Adipocyte (in vitro differentiated cells): Measurements from ENCODE around the gene LAMA2.

Experiments used
- DNase-seq: peaks from one replicate; pipeline ENCODE4 v3.0.0-alpha.2; 2015; ENCODE audit warnings: low read depth
- H3K27me3 ChIP-seq: replicated peaks from 2 replicates; pipeline ENCODE4 v1.7.0; 2013; ENCODE audit warnings: mild to moderate bottlenecking, low read length, moderate library complexity; ENCODE audit not compliant: control insufficient read depth, insufficient read depth
- H3K36me3 ChIP-seq: 2 replicates; pipeline ENCODE4 v1.7.0; 2013; ENCODE audit warnings: low read length, mild to moderate bottlenecking, moderate library complexity; ENCODE audit not compliant: control insufficient read depth, insufficient read depth, severe bottlenecking
- H3K4me1 ChIP-seq: 2 replicates; pipeline ENCODE4 v1.7.0; 2013; ENCODE audit warnings: mild to moderate bottlenecking, low read length, moderate library complexity; ENCODE audit not compliant: control insufficient read depth, insufficient read depth
- H3K4me3 ChIP-seq: 2 replicates; pipeline ENCODE4 v1.7.0; 2013; ENCODE audit warnings: mild to moderate bottlenecking, low read length, moderate library complexity
- H3K9ac ChIP-seq: 2 replicates; pipeline ENCODE4 v1.7.0; 2013; ENCODE audit warnings: mild to moderate bottlenecking, low read length, moderate library complexity
- H3K9me3 ChIP-seq: 2 replicates; pipeline ENCODE4 v1.7.0; 2013; ENCODE audit warnings: mild to moderate bottlenecking, low read length, moderate library complexity; ENCODE audit not compliant: control insufficient read depth

The LAMA2 gene

DNA sequence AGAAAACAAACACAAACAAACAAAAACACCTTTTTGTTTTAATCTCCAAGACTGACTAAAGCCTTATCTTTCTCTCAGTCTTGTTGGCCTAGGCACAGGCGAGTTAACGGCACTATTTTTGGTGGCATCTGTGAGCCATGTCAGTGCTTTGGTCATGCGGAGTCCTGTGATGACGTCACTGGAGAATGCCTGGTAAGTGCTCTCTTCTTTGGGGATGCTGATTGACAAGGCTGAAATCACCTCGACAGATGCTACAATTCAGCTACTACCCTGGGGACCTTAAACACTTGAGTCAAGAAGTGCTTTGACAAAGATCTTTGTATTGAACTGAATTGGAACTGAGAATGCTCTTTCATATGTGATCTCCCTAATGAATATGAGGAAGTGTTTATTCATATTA, 384.1 kb downstream of the LAMA2 start:
- DNase-seq, result no peak
- no peaks in the 10 kb centered on the region for H3K9me3 ChIP-seq
- peaks cover 62% of the 10 kb centered on the region for H3K36me3 ChIP-seq
- H3K4me1 ChIP-seq, result peaks cover 7% of the 10 kb centered on the region
- no peak overlapping the region for H3K4me3 ChIP-seq
- H3K9ac ChIP-seq, result no peak overlapping the region
- no peaks in the 10 kb centered on the region for H3K27me3 ChIP-seq

- Histone ChIP-seq H3K9me3 (no peaks in the 10 kb centered on the region), H3K9ac (no peak overlapping the region), H3K36me3 (peaks cover 66% of the 10 kb centered on the region), H3K27me3 (no peaks in the 10 kb centered on the region), H3K4me3 (no peak overlapping the region), H3K4me1 (peaks cover 7% of the 10 kb centered on the region)
- DNase-seq, result peak; percentile 33
Measured at GRCh38 chr6:129269076-129269475, 386.1 kb downstream of the LAMA2 start.

DNA sequence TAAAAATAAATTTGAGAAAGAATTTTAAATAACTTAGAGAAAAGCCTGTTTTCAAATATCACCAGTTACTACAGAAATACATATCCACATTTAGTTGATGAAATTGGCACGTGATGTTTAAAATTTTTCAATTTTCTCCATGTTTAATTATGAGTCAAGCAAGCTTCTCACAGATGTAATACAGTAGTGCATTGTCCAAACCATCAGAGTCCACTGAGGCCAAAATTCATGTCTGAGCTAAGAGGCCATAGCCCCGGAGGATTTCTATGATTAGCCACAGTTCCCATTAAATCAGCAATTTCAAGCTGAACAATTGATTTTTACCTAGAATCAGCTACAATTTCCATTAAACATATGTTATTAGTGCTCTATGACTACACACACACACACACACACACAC, 387.0 kb downstream of the LAMA2 start:
- no peak overlapping the region for H3K4me3 ChIP-seq
- peaks cover 69% of the 10 kb centered on the region for H3K36me3 ChIP-seq
- H3K4me1 ChIP-seq, result no peaks in the 10 kb centered on the region
- H3K9me3 ChIP-seq, result no peaks in the 10 kb centered on the region
- H3K27me3 ChIP-seq, result no peaks in the 10 kb centered on the region
- DNase-seq, result no peak
- H3K9ac ChIP-seq, result no peak overlapping the region

- no peaks in the 10 kb centered on the region for H3K4me1 ChIP-seq
- no peak for DNase-seq
- H3K27me3 ChIP-seq, result no peaks in the 10 kb centered on the region
- H3K4me3 ChIP-seq, result no peak overlapping the region
- H3K9ac ChIP-seq, result no peak overlapping the region
- H3K36me3 ChIP-seq, result peaks cover 74% of the 10 kb centered on the region
- no peaks in the 10 kb centered on the region for H3K9me3 ChIP-seq
Measured at GRCh38 chr6:129270450-129270849, 387.5 kb downstream of the LAMA2 start.

GRCh38 chr6:129273161-129273560, 390.2 kb downstream of the LAMA2 start:
- H3K9ac ChIP-seq, result no peak overlapping the region
- H3K36me3 ChIP-seq, result peaks cover 80% of the 10 kb centered on the region
- DNase-seq, result no peak
- no peak overlapping the region for H3K4me3 ChIP-seq
- H3K9me3 ChIP-seq, result no peaks in the 10 kb centered on the region
- H3K27me3 ChIP-seq, result no peaks in the 10 kb centered on the region
- H3K4me1 ChIP-seq, result no peaks in the 10 kb centered on the region

- no peak for DNase-seq
- Histone ChIP-seq H3K27me3 (no peaks in the 10 kb centered on the region), H3K9ac (no peak overlapping the region), H3K36me3 (peaks cover 88% of the 10 kb centered on the region), H3K9me3 (no peaks in the 10 kb centered on the region), H3K4me3 (no peak overlapping the region), H3K4me1 (no peaks in the 10 kb centered on the region)
Measured at GRCh38 chr6:129276461-129276860, 393.5 kb downstream of the LAMA2 start.

DNA sequence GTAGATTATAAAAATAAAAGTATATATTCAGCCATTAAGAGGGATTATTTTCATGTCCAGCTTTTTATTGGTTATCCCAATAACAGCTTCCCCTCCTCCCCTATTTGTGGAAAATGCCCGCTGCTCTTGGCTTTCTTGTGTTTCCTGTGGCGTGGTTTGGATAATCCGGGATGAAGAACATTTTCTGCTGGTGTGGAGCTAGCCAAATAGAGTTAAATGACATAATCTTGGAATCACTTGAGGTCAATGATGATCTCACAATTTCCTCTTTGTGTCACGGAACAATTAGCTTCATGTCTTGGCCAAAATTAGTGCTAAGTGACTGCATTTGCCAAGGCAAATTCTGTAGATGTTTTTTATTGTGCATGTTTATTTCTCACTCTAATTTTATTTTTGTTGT, 394.0 kb downstream of the LAMA2 start:
- DNase-seq, result no peak
- Histone ChIP-seq H3K36me3 (peaks cover 88% of the 10 kb centered on the region), H3K9ac (no peak overlapping the region), H3K4me3 (no peak overlapping the region), H3K27me3 (no peaks in the 10 kb centered on the region), H3K9me3 (no peaks in the 10 kb centered on the region), H3K4me1 (no peaks in the 10 kb centered on the region)

- H3K36me3 ChIP-seq, result peaks cover 86% of the 10 kb centered on the region
- no peak overlapping the region for H3K4me3 ChIP-seq
- H3K9ac ChIP-seq, result no peak overlapping the region
- H3K27me3 ChIP-seq, result no peaks in the 10 kb centered on the region
- no peaks in the 10 kb centered on the region for H3K4me1 ChIP-seq
- DNase-seq, result no peak
- no peaks in the 10 kb centered on the region for H3K9me3 ChIP-seq
Measured at GRCh38 chr6:129279343-129280292, 396.7 kb downstream of the LAMA2 start.

GRCh38 chr6:129280293-129280644, 397.3 kb downstream of the LAMA2 start:
- Histone ChIP-seq H3K27me3 (no peaks in the 10 kb centered on the region), H3K4me1 (no peaks in the 10 kb centered on the region), H3K9me3 (no peaks in the 10 kb centered on the region), H3K9ac (no peak overlapping the region), H3K4me3 (no peak overlapping the region), H3K36me3 (peaks cover 83% of the 10 kb centered on the region)
- DNase-seq, result no peak

DNA sequence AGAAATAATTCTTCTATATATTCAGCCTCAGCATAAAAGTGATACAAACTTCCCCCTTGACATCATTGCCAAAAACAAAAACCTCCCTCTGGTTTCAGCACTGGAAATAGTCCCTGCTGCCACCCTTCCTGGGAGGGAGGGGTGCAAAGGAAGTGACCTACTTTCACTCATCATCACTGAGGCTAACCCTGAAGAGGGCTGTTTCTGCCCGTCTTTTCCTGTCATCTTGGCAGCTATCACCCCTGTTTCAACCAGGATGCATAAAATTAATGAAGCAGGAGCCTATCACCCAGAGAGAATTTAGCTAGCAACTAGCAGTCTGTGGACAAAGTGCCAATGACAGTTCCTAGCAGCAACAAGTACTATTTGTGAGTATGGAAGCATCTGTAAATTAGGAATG, 397.8 kb downstream of the LAMA2 start:
- Histone ChIP-seq H3K4me3 (no peak overlapping the region), H3K27me3 (no peaks in the 10 kb centered on the region)
- no peak for DNase-seq

GRCh38 chr6:129281168-129281796, 398.3 kb downstream of the LAMA2 start:
- no peaks in the 10 kb centered on the region for H3K4me1 ChIP-seq
- no peaks in the 10 kb centered on the region for H3K27me3 ChIP-seq
- DNase-seq, result no peak
- peaks cover 77% of the 10 kb centered on the region for H3K36me3 ChIP-seq
- H3K4me3 ChIP-seq, result no peak overlapping the region
- H3K9me3 ChIP-seq, result no peaks in the 10 kb centered on the region
- H3K9ac ChIP-seq, result no peak overlapping the region

More for the DNA sequence above, 397.8 kb downstream of the LAMA2 start:
- peaks cover 82% of the 10 kb centered on the region for H3K36me3 ChIP-seq
- H3K4me1 ChIP-seq, result no peaks in the 10 kb centered on the region
- no peaks in the 10 kb centered on the region for H3K9me3 ChIP-seq
- no peak overlapping the region for H3K9ac ChIP-seq
